ENCODE results near the gene ZNF845.
"Not testable (repeated sequence)": the region's sequence is repeated elsewhere in the genome, so short reads cannot be mapped to it uniquely, and the experiment has no call there.

DNA sequence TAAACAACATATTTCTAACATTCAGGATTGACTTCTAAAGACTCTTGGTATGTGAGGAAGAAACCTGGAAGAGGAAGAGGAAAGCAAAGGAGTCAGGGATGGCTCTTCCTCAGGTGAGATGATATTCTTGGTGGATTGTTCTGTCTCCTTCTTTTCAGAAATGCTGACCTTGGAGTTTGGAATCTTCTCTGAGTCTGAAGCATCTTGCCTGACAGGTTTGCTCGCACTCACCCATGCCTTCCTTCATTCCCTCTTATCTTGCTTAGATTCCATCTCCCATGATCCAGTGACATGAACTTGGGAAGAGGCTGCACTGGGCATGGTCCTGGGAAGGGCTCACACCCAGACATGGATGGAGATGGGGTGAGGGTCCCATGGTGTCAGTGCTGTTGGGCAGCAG is 64.4 kb downstream of the ZNF845 start:
- TF ChIP-seq, protein P1, sequence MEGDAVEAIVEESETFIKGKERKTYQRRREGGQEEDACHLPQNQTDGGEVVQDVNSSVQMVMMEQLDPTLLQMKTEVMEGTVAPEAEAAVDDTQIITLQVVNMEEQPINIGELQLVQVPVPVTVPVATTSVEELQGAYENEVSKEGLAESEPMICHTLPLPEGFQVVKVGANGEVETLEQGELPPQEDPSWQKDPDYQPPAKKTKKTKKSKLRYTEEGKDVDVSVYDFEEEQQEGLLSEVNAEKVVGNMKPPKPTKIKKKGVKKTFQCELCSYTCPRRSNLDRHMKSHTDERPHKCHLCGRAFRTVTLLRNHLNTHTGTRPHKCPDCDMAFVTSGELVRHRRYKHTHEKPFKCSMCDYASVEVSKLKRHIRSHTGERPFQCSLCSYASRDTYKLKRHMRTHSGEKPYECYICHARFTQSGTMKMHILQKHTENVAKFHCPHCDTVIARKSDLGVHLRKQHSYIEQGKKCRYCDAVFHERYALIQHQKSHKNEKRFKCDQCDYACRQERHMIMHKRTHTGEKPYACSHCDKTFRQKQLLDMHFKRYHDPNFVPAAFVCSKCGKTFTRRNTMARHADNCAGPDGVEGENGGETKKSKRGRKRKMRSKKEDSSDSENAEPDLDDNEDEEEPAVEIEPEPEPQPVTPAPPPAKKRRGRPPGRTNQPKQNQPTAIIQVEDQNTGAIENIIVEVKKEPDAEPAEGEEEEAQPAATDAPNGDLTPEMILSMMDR (IDR thresholded peaks at IDR 0.05) = not testable (repeated sequence)
- not testable (repeated sequence) for TF ChIP-seq POLR2A (IDR thresholded peaks at IDR 0.05)
